PC-3 (cell line): ENCODE measurements around the gene MINDY1. TPM values are rescaled to one million over a fixed set of nuclear protein-coding genes. Genes with fewer than 3 reads are reported as not detected.
A peak's percentile ranks its signal among the peaks of the same experiment; 100 is the strongest.

ENCODE experiments used
- ATAC-seq: fragments of 200-7000 bp; cut with Tn5 transposase; 2 replicates; pipeline ENCODE4 v1.9.1; 2020; ENCODE audit warnings: mild to moderate bottlenecking, moderate library complexity
- BruUV-seq: library from RNA; stranded (reverse); fragments of 400-500 nt; replicated peaks from 2 replicates; lab custom pipeline; 2021; lab: Mats Ljungman, UMichigan
- CTCF ChIA-PET: fragments of 300-600 bp; sonication (Branson Sonifier 250); formaldehyde crosslinking; loops from one replicate; lab custom pipeline; 2022; ENCODE audit warnings: antibody characterized with exemption; lab: Charles Lee
- POLR2A ChIA-PET: fragments of 300-600 bp; sonication (Branson Sonifier 250); formaldehyde crosslinking; loops from one replicate; lab custom pipeline; 2022; ENCODE audit warnings: antibody characterized with exemption; ENCODE audit not compliant: unreplicated experiment; lab: Charles Lee
- DNase-seq: peaks from one replicate; pipeline ENCODE4 v3.0.0-alpha.2; 2015
- H2AFZ ChIP-seq: fragments of 300-600 bp; sonication (generic); 2 replicates; pipeline ENCODE4 v1.6.0; 2016; ENCODE audit warnings: antibody characterized with exemption, low read length
- H3F3A ChIP-seq: fragments of 300-600 bp; sonication (generic); one replicate; pipeline ENCODE4 v1.6.0; 2017; ENCODE audit warnings: antibody characterized with exemption, low read length, control low read depth, mild to moderate bottlenecking; ENCODE audit not compliant: unreplicated experiment
- H3K27ac ChIP-seq: fragments of 300-600 bp; sonication (generic); 2 replicates; pipeline ENCODE4 v1.5.1; 2016; ENCODE audit warnings: mild to moderate bottlenecking, low read length
- H3K27me3 ChIP-seq: fragments of 300-600 bp; sonication (generic); 2 replicates; pipeline ENCODE4 v1.6.1; 2016; ENCODE audit warnings: low read length, mixed read lengths
- H3K36me3 ChIP-seq: fragments of 300-600 bp; sonication (generic); 2 replicates; pipeline ENCODE4 v1.6.1; 2016; ENCODE audit warnings: low read depth, mixed run types, low read length, mixed read lengths
- H3K4me1 ChIP-seq: fragments of 300-600 bp; sonication (generic); 2 replicates; pipeline ENCODE4 v1.5.1; 2016; ENCODE audit warnings: low read length; ENCODE audit not compliant: insufficient read depth
- H3K4me2 ChIP-seq: fragments of 300-600 bp; sonication (generic); 2 replicates; pipeline ENCODE4 v1.6.0; 2016; ENCODE audit warnings: low read length
- H3K4me3 ChIP-seq: fragments of 300-600 bp; sonication (generic); 2 replicates; pipeline ENCODE4 v1.5.1; 2016; ENCODE audit warnings: mild to moderate bottlenecking, low read length, mixed read lengths
- H3K79me2 ChIP-seq: fragments of 300-600 bp; sonication (generic); 2 replicates; pipeline ENCODE4 v1.6.1; 2017; ENCODE audit warnings: low read length, mixed read lengths
- H3K9ac ChIP-seq: fragments of 300-600 bp; sonication (generic); 2 replicates; pipeline ENCODE4 v1.6.0; 2016; ENCODE audit warnings: mild to moderate bottlenecking, low read length
- H3K9me2 ChIP-seq: fragments of 300-600 bp; sonication (generic); replicated peaks from 2 replicates; pipeline ENCODE4 v1.6.1; 2016; ENCODE audit warnings: mixed run types, low read length, mixed read lengths
- H3K9me3 ChIP-seq: fragments of 300-600 bp; sonication (generic); 2 replicates; pipeline ENCODE4 v1.6.1; 2016; ENCODE audit warnings: low read length, mixed read lengths
- H4K20me1 ChIP-seq: fragments of 300-600 bp; sonication (generic); 2 replicates; pipeline ENCODE4 v1.6.1; 2016; ENCODE audit warnings: low read length, mixed read lengths
- CTCF ChIP-seq: fragments of 300-600 bp; sonication (generic); conservative IDR thresholded peaks from 2 replicates; pipeline ENCODE4 v1.5.1; 2017; ENCODE audit warnings: antibody characterized with exemption, low read depth, mild to moderate bottlenecking, low read length
- EZH2 ChIP-seq: fragments of 300-600 bp; sonication (generic); IDR thresholded peaks from one replicate; pipeline ENCODE4 v1.6.1; 2017; ENCODE audit warnings: antibody characterized with exemption, mild to moderate bottlenecking, low read length; ENCODE audit not compliant: unreplicated experiment
- EZH2phosphoT487 ChIP-seq: fragments of 300-600 bp; sonication (generic); IDR thresholded peaks from 2 replicates; pipeline ENCODE4 v1.6.1; 2018; ENCODE audit warnings: mild to moderate bottlenecking, antibody characterized with exemption, low read length, borderline replicate concordance
- intact Hi-C: fragments of 100-400 bp; cut with micrococcal nuclease; formaldehyde crosslinking; loops from 2 replicates; pipeline ENCODE4 v1.9.0; 2023
- total RNA-seq: library from RNA; depleted of rRNA; stranded (reverse); fragments of >200 nt; gene quantifications from 2 replicates; pipeline ENCODE4 v1.2.3, GENCODE V29; 2014

Gene MINDY1
- total RNA-seq, 1 experiment from 2014 or later: 6.3 TPM

DNA sequence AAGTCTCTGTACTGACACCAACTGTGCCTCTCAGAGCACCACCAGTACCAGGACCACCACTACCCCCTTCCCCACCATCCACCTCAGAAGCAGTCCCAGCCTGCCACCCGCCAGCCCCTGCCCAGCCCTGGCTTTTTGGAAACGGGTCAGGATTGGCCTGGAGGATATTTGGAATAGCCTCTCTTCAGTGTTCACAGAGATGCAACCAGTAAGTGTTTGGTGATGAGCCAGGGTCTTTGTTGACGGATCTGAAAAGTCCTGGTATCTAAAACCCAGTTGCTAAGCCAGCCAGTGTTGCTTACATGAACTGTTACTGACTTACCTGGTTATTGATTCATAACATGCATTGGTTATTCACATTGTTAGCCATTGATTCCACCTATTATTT, 41.9 kb upstream of the MINDY1 start:
- TF ChIP-seq EZH2: no peak
- TF ChIP-seq CTCF: peak; percentile 18; the same call in 1 of the 2 replicates
- Histone ChIP-seq H3K27me3 (no peaks in the 10 kb centered on the region), H2AFZ (peak overlapping the region; percentile 90), H3K36me3 (peaks cover 20% of the 10 kb centered on the region; the same call in 1 of the 2 replicates), H3K79me2 (no peaks in the 10 kb centered on the region), H3K4me3 (peak overlapping the region; percentile 77), H4K20me1 (no peaks in the 10 kb centered on the region), H3F3A (peaks cover 6% of the 10 kb centered on the region), H3K9me2 (no peaks in the 10 kb centered on the region), H3K27ac (no peak overlapping the region), H3K4me2 (peak overlapping the region; percentile 93), H3K4me1 (peaks cover 12% of the 10 kb centered on the region), H3K9me3 (no peaks in the 10 kb centered on the region), H3K9ac (peak overlapping the region; percentile 69)
- no TSS peak for BruUV-seq
- DNase-seq (no peak), ATAC-seq (no peak)
- ChIA-PET CTCF (interaction anchor here (1.0 kb wide), 1 partner anchor 24 kb away, joined by 4 read pairs; no protein-coding TSS in a partner anchor), POLR2A (interaction anchor here (0.6 to 1.0 kb wide), 3 partner anchors 17 to 146 kb away, joined by 3 to 4 read pairs (median 3); no protein-coding TSS in a partner anchor)
- intact Hi-C loops: loop anchor here (5.0 kb wide), 1 partner anchor 41 kb away; the partner anchor contains the start of genes MINDY1 and PRUNE1

GRCh38 chr1:151047925-151048644, 41.4 kb upstream of the MINDY1 start:
- BruUV-seq: TSS peak; percentile 86
- peak overlapping the region; percentile 90 for H2AFZ ChIP-seq
- TF ChIP-seq EZH2phosphoT487 (no peak), CTCF (peak; percentile 74), EZH2 (no peak)

More at GRCh38 chr1:151047925-151048644, 41.4 kb upstream of the MINDY1 start:
- Histone ChIP-seq H3K27me3 (no peaks in the 10 kb centered on the region), H3K79me2 (no peaks in the 10 kb centered on the region), H3F3A (peaks cover 6% of the 10 kb centered on the region), H3K4me3 (peak overlapping the region; percentile 77), H3K4me1 (peaks cover 12% of the 10 kb centered on the region), H3K36me3 (peaks cover 19% of the 10 kb centered on the region; the same call in 1 of the 2 replicates), H3K9me2 (no peaks in the 10 kb centered on the region), H4K20me1 (no peaks in the 10 kb centered on the region), H3K9ac (peak overlapping the region; percentile 69), H3K9me3 (no peaks in the 10 kb centered on the region), H3K27ac (peak overlapping the region; percentile 12), H3K4me2 (peak overlapping the region; percentile 93)
- ATAC-seq (peak; percentile 70), DNase-seq (peak; percentile 74)
- ChIA-PET POLR2A (interaction anchor here (0.5 to 1.0 kb wide), 4 partner anchors 18 to 482 kb away, joined by 3 to 5 read pairs (median 4); no protein-coding TSS in a partner anchor), CTCF (interaction anchor here (0.6 to 1.1 kb wide), 5 partner anchors 11 to 861 kb away, joined by 3 to 4 read pairs (median 4); partner anchors contain the start of gene CDC42SE1)
- intact Hi-C loops: loop anchor here (5.0 kb wide), 1 partner anchor 41 kb away; the partner anchor contains the start of genes MINDY1 and PRUNE1
